GM12878 (cell line): Measurements from ENCODE around the gene CD101.

Experiments used
- BACH1 ChIP-seq: fragments of 450-650 bp; IDR thresholded peaks from 2 replicates; pipeline ENCODE4 v1.6.1; 2017; ENCODE audit warnings: mild to moderate bottlenecking, borderline replicate concordance
- CEBPB ChIP-seq, 2 experiments: fragments of 150-350 bp in 1 of 2; IDR thresholded peaks; 2 replicates each; pipeline ENCODE4 v1.6.1; 2012 to 2014; ENCODE audit warnings: low read depth in 2 of 2, low read length in 2 of 2, borderline replicate concordance in 1 of 2, inconsistent platforms in 1 of 2
- CHD2 ChIP-seq: IDR thresholded peaks from 2 replicates; pipeline ENCODE4 v1.6.1; 2011; ENCODE audit warnings: low read depth, low read length, improper control_type of control experiment, borderline replicate concordance
- CTCF ChIP-seq, 3 experiments: IDR thresholded peaks in 2 of 3; conservative IDR thresholded peaks in 1 of 3; 2 replicates each; pipeline ENCODE4 v1.5.1; 2011; ENCODE audit warnings: low read depth in 3 of 3, low read length in 3 of 3, mild to moderate bottlenecking in 3 of 3, control low read depth in 2 of 3, moderate library complexity in 2 of 3, inconsistent platforms in 1 of 3, mixed read lengths in 1 of 3; ENCODE audit not compliant: control insufficient read depth in 2 of 3, insufficient read depth in 1 of 3; ENCODE audit errors: extremely low read depth in 1 of 3
- EZH2 ChIP-seq: IDR thresholded peaks from 2 replicates; pipeline ENCODE4 v1.6.1; 2012; ENCODE audit warnings: low read depth, mild to moderate bottlenecking, control low read depth, inconsistent platforms, low read length, borderline replicate concordance; ENCODE audit not compliant: control insufficient read depth
- HDAC2 ChIP-seq: fragments of 200-600 bp; sonication (generic); IDR thresholded peaks from 2 replicates; pipeline ENCODE4 v1.6.1; 2017
- IKZF1 ChIP-seq: fragments of 450-650 bp; conservative IDR thresholded peaks from 2 replicates; pipeline ENCODE4 v1.6.1; 2017; ENCODE audit warnings: antibody characterized with exemption, mild to moderate bottlenecking
- MAX ChIP-seq: IDR thresholded peaks from 2 replicates; pipeline ENCODE4 v1.6.1; 2012; ENCODE audit warnings: low read depth, low read length, improper control_type of control experiment
- MYC ChIP-seq: IDR thresholded peaks from 2 replicates; pipeline ENCODE4 v1.6.1; 2011; ENCODE audit warnings: mild to moderate bottlenecking, low read length, moderate library complexity, inconsistent platforms; ENCODE audit not compliant: insufficient read depth, insufficient replicate concordance, insufficient read length, severe bottlenecking
- POLR2A ChIP-seq: IDR thresholded peaks from 2 replicates; pipeline ENCODE4 v1.6.1; 2011; ENCODE audit warnings: low read depth, mild to moderate bottlenecking, low read length
- RAD21 ChIP-seq: IDR thresholded peaks from 2 replicates; pipeline ENCODE4 v1.6.1; 2011; ENCODE audit warnings: mild to moderate bottlenecking, low read depth, low read length, moderate library complexity; ENCODE audit not compliant: insufficient read depth
- SMC3 ChIP-seq: IDR thresholded peaks from 2 replicates; pipeline ENCODE4 v1.6.1; 2011; ENCODE audit warnings: low read length, improper control_type of control experiment, borderline replicate concordance
- TAF1 ChIP-seq: IDR thresholded peaks from 2 replicates; pipeline ENCODE4 v1.6.1; 2011; ENCODE audit warnings: mild to moderate bottlenecking, low read depth, low read length, borderline replicate concordance
- TF ChIP-seq, protein P1 (sequence below): fragments of 450-650 bp; formaldehyde crosslinking; IDR thresholded peaks from 2 replicates; pipeline ENCODE4 v1.4.0; 2022; ENCODE audit warnings: mild to moderate bottlenecking, moderate library complexity

- TF ChIP-seq TAF1: no peak
- no peak for TF ChIP-seq CTCF (IDR thresholded peaks at IDR 0.05 in 2 of 3, conservative IDR thresholded peaks at IDR 0.05 in 1 of 3; ENCODE audit: control insufficient read depth in 2 of 3, extremely low read depth in 1 of 3, insufficient read depth in 1 of 3, low read depth in 3 of 3, low read length in 3 of 3)
- TF ChIP-seq BACH1: no peak
- no peak for TF ChIP-seq MAX
- no peak for TF ChIP-seq IKZF1
- no peak for TF ChIP-seq POLR2A
- TF ChIP-seq CEBPB (IDR thresholded peaks at IDR 0.05; ENCODE audit: borderline replicate concordance in 1 of 2, low read depth in 2 of 2, low read length in 2 of 2): no peak
- no peak for TF ChIP-seq CHD2
- no peak for TF ChIP-seq RAD21
- no peak for TF ChIP-seq EZH2
- TF ChIP-seq HDAC2: no peak
- TF ChIP-seq SMC3: no peak
- TF ChIP-seq MYC: no peak
- TF ChIP-seq, protein P1, sequence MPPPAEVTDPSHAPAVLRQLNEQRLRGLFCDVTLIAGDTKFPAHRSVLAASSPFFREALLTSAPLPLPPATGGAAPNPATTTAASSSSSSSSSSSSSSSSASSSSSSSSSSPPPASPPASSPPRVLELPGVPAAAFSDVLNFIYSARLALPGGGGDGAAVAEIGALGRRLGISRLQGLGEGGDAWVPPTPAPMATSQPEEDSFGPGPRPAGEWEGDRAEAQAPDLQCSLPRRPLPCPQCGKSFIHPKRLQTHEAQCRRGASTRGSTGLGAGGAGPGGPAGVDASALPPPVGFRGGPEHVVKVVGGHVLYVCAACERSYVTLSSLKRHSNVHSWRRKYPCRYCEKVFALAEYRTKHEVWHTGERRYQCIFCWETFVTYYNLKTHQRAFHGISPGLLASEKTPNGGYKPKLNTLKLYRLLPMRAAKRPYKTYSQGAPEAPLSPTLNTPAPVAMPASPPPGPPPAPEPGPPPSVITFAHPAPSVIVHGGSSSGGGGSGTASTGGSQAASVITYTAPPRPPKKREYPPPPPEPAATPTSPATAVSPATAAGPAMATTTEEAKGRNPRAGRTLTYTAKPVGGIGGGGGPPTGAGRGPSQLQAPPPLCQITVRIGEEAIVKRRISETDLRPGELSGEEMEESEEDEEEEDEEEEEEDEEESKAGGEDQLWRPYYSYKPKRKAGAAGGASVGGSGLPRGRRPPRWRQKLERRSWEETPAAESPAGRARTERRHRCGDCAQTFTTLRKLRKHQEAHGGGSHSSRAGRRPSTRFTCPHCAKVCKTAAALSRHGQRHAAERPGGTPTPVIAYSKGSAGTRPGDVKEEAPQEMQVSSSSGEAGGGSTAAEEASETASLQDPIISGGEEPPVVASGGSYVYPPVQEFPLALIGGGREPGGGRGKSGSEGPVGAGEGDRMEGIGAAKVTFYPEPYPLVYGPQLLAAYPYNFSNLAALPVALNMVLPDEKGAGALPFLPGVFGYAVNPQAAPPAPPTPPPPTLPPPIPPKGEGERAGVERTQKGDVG (CRISPR knock-in tag): no peak
These were observed 75.7 kb downstream of the CD101 start for GRCh38 chr1:117077267-117077666.
